ENCODE data around the gene SUFU.

- TF ChIP-seq CTCF (IDR thresholded peaks at IDR 0.05) (no peak), EZH2 (IDR thresholded peaks at IDR 0.05; ENCODE audit: borderline replicate concordance, insufficient read depth, low read depth, low read length, poor library complexity, severe bottlenecking) (no peak)
These were observed 21.0 kb downstream of the SUFU start for GRCh38 chr10:102524746-102525145.

Measured in B cell (primary cell).